HepG2 (cell line): ENCODE data around the gene USP10.

Experiments used
- HDAC6 ChIP-seq: fragments of 200-600 bp; sonication (generic); IDR thresholded peaks from 2 replicates; pipeline ENCODE4 v1.7.0; 2017; ENCODE audit warnings: mild to moderate bottlenecking, antibody characterized with exemption, low read length, low read depth
- RXRB ChIP-seq: IDR thresholded peaks from 2 replicates; pipeline ENCODE4 v1.6.1; 2016; ENCODE audit warnings: borderline replicate concordance, missing genetic modification reagents, missing compliant biosample characterization
- SMARCE1 ChIP-seq: fragments of 450-650 bp; IDR thresholded peaks from 2 replicates; pipeline ENCODE4 v1.6.1; 2017; ENCODE audit warnings: borderline replicate concordance
- SNAPC4 ChIP-seq: sonication (generic); formaldehyde crosslinking; IDR thresholded peaks from 2 replicates; pipeline ENCODE4 v1.4.0; 2020; ENCODE audit warnings: mild to moderate bottlenecking, missing genetic modification reagents
- ZKSCAN1 ChIP-seq: fragments of 150-350 bp; IDR thresholded peaks from 2 replicates; pipeline ENCODE4 v1.6.1; 2014; ENCODE audit warnings: low read length
- ZNF512 ChIP-seq: sonication (generic); formaldehyde crosslinking; IDR thresholded peaks from 2 replicates; pipeline ENCODE4 v1.4.0; 2020; ENCODE audit warnings: mild to moderate bottlenecking, missing genetic modification reagents
- ZNF839 ChIP-seq: sonication (generic); formaldehyde crosslinking; IDR thresholded peaks from 2 replicates; pipeline ENCODE4 v1.4.0; 2020; ENCODE audit warnings: missing genetic modification reagents, mild to moderate bottlenecking, borderline replicate concordance
- ZSCAN20 ChIP-seq: sonication (generic); formaldehyde crosslinking; IDR thresholded peaks from 2 replicates; pipeline ENCODE4 v1.4.0; 2020; ENCODE audit warnings: missing genetic modification reagents, mild to moderate bottlenecking, borderline replicate concordance
- TF ChIP-seq, protein P1 (sequence below): IDR thresholded peaks from 2 replicates; pipeline ENCODE4 v1.6.1; 2012; ENCODE audit warnings: low read length, improper control_type of control experiment

DNA sequence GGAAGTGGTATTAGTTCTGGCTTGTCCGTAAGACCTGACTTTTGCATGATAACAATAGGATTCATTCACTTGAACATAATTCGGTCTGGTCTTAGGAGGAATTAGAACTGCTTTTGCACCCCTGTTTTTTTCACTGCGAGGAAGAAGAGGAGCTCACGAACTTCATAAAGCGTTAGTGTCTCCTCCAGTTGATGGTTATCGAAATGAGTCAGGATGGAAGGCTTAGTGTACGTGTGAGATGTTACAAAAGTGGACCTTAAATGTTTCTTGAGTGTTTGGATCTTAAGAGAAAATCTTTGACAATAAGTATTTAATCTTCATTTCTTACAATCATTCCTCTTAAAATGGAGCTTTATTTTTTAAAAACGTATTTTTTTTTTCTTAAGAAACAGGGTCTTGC is 52.8 kb downstream of the USP10 start:
- TF ChIP-seq SMARCE1 (no peak), ZSCAN20 (CRISPR knock-in tag) (no peak), SNAPC4 (CRISPR knock-in tag) (no peak), ZNF839 (CRISPR knock-in tag) (no peak), RXRB (CRISPR knock-in tag) (no peak), ZNF512 (CRISPR knock-in tag) (no peak), HDAC6 (no peak), ZKSCAN1 (no peak)
- TF ChIP-seq, protein P1, sequence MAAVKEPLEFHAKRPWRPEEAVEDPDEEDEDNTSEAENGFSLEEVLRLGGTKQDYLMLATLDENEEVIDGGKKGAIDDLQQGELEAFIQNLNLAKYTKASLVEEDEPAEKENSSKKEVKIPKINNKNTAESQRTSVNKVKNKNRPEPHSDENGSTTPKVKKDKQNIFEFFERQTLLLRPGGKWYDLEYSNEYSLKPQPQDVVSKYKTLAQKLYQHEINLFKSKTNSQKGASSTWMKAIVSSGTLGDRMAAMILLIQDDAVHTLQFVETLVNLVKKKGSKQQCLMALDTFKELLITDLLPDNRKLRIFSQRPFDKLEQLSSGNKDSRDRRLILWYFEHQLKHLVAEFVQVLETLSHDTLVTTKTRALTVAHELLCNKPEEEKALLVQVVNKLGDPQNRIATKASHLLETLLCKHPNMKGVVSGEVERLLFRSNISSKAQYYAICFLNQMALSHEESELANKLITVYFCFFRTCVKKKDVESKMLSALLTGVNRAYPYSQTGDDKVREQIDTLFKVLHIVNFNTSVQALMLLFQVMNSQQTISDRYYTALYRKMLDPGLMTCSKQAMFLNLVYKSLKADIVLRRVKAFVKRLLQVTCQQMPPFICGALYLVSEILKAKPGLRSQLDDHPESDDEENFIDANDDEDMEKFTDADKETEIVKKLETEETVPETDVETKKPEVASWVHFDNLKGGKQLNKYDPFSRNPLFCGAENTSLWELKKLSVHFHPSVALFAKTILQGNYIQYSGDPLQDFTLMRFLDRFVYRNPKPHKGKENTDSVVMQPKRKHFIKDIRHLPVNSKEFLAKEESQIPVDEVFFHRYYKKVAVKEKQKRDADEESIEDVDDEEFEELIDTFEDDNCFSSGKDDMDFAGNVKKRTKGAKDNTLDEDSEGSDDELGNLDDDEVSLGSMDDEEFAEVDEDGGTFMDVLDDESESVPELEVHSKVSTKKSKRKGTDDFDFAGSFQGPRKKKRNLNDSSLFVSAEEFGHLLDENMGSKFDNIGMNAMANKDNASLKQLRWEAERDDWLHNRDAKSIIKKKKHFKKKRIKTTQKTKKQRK: no peak
